T-helper 2 cell treated with Interferon-gamma antibody and Interleukin-4, amounts not matched to agents 5 μg/mL and 100 μg/mL, for 36 hours (primary cell): ENCODE results near the gene SYNE1.

ENCODE experiments used
- DNase-seq: peaks from one replicate; pipeline ENCODE4 v3.0.0; 2021; ENCODE audit warnings: low spot score
- H3K27ac Mint-ChIP-seq: one replicate; pipeline ENCODE4 v1.8.0; 2021; ENCODE audit warnings: mild to moderate bottlenecking, mixed read lengths
- H3K27me3 Mint-ChIP-seq: one replicate; pipeline ENCODE4 v1.8.0; 2021; ENCODE audit warnings: low read depth, mixed read lengths
- H3K36me3 Mint-ChIP-seq: one replicate; pipeline ENCODE4 v1.8.0; 2021; ENCODE audit warnings: low read depth, mixed read lengths
- H3K4me1 Mint-ChIP-seq: one replicate; pipeline ENCODE4 v1.8.0; 2021; ENCODE audit warnings: low read depth, mixed read lengths
- H3K4me3 Mint-ChIP-seq: one replicate; pipeline ENCODE4 v1.8.0; 2022; ENCODE audit warnings: mild to moderate bottlenecking, moderate library complexity, mixed read lengths
- H3K9me3 Mint-ChIP-seq: one replicate; pipeline ENCODE4 v1.8.0; 2021; ENCODE audit warnings: mixed read lengths

SYNE1 gene

DNA sequence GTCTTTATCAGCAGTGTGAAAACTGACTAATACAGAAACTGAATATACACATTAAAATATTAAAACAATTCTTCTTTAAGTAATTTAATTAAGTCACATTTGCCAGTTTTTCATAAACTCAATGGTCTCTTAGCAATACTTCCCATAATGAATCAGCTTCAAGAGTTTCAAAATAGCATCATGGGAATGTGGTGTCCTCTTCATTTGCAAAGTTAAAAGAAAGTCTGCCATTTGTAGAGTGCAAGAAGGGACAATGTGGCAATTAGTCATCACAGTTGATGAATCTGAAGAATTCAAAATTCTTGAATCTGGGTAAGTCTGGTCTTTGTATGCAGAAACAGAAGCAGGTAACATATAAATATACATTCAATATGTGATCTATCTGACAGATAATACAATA, 38.7 kb downstream of the SYNE1 start:
- H3K27me3 Mint-ChIP-seq, result no peaks in the 10 kb centered on the region
- no peaks in the 10 kb centered on the region for H3K36me3 Mint-ChIP-seq
- no peak overlapping the region for H3K27ac Mint-ChIP-seq
- no peak overlapping the region for H3K4me3 Mint-ChIP-seq
- no peak for DNase-seq
- no peaks in the 10 kb centered on the region for H3K9me3 Mint-ChIP-seq
- no peaks in the 10 kb centered on the region for H3K4me1 Mint-ChIP-seq

DNA sequence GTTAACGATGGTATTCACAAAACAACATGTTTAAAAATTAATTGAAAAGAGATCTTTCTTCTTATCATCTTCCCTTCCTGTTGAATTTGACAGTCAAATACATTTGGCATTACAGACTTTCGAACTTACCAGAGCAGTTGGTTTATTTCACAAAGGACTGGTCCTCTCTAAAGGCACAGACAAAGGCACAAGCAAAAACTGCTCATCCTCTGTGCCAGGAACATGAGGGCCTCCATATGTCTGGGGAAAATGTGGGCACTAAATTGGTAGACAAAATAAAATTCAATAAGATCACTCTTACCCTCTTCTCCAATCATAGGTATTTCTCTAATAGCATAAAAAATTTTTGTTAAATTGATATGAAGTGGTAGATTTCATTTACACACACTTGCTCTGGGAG, 40.4 kb downstream of the SYNE1 start:
- Mint-ChIP-seq H3K4me3 (no peak overlapping the region), H3K27ac (no peak overlapping the region), H3K36me3 (no peaks in the 10 kb centered on the region), H3K9me3 (no peaks in the 10 kb centered on the region), H3K4me1 (no peaks in the 10 kb centered on the region), H3K27me3 (no peaks in the 10 kb centered on the region)
- DNase-seq, result no peak

DNA sequence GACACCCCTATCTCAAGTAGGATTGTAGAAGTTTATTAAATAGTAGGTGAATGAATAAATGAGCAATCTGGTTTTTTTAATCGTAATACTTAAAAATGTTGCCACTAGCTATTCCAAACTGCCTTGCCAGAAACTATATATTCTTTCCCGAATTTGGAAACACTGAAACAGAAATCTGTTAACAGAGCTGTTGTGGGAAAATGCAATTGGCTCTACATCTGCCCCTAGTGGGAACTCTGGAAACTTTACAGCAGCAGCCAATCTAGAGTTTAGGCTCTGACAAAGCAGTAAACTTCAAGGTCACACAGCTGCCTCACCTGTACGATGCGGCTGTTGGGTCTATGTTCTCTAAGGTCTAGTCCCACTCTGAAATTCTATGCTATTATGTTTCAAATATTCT, 41.7 kb downstream of the SYNE1 start:
- H3K27ac Mint-ChIP-seq, result no peak overlapping the region
- H3K36me3 Mint-ChIP-seq, result no peaks in the 10 kb centered on the region
- no peaks in the 10 kb centered on the region for H3K4me1 Mint-ChIP-seq
- H3K9me3 Mint-ChIP-seq, result no peaks in the 10 kb centered on the region
- no peak overlapping the region for H3K4me3 Mint-ChIP-seq
- no peak for DNase-seq
- no peaks in the 10 kb centered on the region for H3K27me3 Mint-ChIP-seq

DNA sequence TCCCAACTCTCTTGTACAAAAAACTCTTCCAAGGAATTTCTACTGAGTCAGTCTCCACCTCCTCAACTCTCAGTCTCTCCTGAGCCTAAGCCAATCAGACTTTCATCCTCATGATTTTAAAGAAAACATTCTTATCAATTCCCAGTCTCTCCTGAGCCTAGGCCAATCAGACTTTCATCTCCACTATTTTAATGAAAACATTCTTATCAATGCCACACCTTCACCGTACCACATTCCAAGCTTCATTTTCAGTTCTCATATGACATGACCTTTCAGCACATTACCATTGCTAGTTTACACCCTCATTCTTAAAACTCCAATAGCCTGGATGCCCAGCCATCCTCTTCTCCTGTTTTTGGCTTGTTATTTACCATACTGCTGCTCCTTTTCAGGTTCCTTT, 42.5 kb downstream of the SYNE1 start:
- H3K4me1 Mint-ChIP-seq, result no peaks in the 10 kb centered on the region
- H3K27ac Mint-ChIP-seq, result no peak overlapping the region
- H3K9me3 Mint-ChIP-seq, result no peaks in the 10 kb centered on the region
- H3K4me3 Mint-ChIP-seq, result no peak overlapping the region
- no peaks in the 10 kb centered on the region for H3K27me3 Mint-ChIP-seq
- no peaks in the 10 kb centered on the region for H3K36me3 Mint-ChIP-seq
- no peak for DNase-seq

DNA sequence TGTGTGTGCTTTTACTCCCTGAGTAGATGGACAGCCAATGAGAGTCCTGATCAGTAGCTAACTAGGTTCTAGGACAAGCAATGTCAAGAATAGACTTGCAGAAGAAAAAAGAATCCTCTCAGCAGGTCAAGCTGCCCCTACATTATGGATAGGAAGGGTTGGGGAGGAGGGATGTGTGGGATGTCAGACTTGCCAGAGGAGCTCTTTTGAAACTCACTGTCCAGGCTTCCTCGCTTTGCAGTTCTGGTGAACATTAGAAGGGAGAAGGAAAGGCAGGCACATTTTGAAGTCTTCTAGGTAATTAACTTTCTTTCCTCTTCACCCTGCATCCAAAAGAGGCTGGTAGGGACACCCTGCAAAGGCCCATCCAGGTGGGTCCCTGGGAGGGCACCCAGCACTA, 48.7 kb downstream of the SYNE1 start:
- Mint-ChIP-seq H3K4me1 (no peaks in the 10 kb centered on the region), H3K36me3 (no peaks in the 10 kb centered on the region), H3K9me3 (no peaks in the 10 kb centered on the region), H3K4me3 (no peak overlapping the region), H3K27ac (no peak overlapping the region), H3K27me3 (no peaks in the 10 kb centered on the region)
- no peak for DNase-seq

DNA sequence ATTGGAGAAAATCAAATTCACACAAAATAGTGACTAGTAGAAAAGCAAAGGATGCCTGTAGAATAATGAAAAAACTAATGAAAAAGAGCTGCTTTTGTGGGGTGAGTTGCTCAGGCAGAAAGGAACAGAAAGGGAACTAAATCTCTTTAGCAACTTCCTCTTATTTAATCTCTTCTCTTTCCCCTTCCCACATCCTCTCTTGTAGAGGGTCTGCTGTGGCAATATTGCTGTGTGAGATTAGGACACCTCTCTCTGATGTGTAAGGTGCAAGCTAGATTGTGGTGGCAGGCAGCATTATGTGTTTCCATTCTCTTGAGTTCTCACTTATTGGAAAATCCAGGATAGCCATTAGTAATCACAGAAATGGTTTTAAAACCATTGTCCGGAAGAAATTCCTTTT, 49.7 kb downstream of the SYNE1 start:
- no peak for DNase-seq
- Mint-ChIP-seq H3K4me1 (no peaks in the 10 kb centered on the region), H3K9me3 (no peaks in the 10 kb centered on the region), H3K4me3 (no peak overlapping the region), H3K27me3 (no peaks in the 10 kb centered on the region), H3K36me3 (no peaks in the 10 kb centered on the region), H3K27ac (no peak overlapping the region)

DNA sequence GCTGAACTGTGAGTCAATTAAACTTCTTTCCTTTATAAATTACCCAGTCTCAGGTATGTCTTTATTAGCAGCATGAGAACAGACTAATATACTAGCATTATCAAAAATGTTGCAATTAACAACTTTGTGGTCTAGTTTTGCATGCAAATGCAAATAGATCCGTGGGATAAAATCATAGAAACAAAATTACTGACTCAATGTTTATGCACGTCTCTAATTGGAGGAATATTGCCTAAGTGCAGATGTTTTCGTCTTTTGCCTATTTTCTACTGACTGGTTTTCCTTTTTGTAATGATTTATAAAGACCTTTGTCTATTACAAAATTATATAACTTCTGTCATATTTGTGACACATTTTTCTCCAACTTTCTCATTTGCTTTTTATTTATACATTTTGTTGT, 51.9 kb downstream of the SYNE1 start:
- no peak overlapping the region for H3K27ac Mint-ChIP-seq
- no peak for DNase-seq
- H3K4me3 Mint-ChIP-seq, result no peak overlapping the region
- no peaks in the 10 kb centered on the region for H3K36me3 Mint-ChIP-seq
- no peaks in the 10 kb centered on the region for H3K4me1 Mint-ChIP-seq
- no peaks in the 10 kb centered on the region for H3K9me3 Mint-ChIP-seq
- no peaks in the 10 kb centered on the region for H3K27me3 Mint-ChIP-seq

DNA sequence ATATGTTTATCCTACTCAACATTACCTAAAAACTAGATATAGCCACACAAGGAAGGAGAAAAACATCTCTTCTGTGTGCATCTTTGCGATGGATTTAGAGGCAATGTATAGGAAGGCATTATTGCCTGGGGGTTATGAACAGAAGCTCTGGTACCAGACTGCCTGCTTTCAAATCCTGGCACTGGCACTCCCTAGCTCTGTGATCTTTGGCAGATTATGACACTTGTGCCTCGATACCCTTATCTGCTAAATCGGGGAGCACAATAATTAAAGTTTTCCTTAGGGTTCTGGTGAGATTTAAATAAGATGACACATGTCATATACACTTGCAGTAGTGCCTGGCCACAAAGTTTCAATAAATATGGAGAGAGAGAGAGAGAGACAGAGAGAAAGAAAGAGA, 53.3 kb downstream of the SYNE1 start:
- Mint-ChIP-seq H3K27ac (no peak overlapping the region), H3K9me3 (no peaks in the 10 kb centered on the region), H3K36me3 (no peaks in the 10 kb centered on the region)

DNA sequence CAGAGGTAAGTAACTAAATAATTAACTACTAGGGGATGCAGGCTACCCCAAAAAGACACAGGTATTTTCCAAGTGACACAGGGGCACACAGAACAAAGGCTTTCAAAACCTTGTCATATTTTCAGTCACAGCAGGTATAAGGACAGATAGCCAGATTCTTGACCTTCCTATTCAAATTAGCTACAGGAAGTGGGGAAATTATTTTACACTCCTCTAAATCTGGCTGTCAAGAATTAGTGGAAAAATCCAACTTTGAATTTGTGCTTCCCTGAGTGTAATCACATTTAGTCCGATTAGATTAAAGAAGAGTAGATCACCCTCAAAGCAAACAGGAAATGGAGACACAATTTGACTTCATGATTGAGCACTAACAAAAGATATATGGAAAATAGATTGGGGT, 60.6 kb downstream of the SYNE1 start:
- no peaks in the 10 kb centered on the region for H3K4me1 Mint-ChIP-seq

More for the DNA sequence above, 53.3 kb downstream of the SYNE1 start:
- DNase-seq, result no peak
- Mint-ChIP-seq H3K27me3 (no peaks in the 10 kb centered on the region), H3K4me3 (no peak overlapping the region), H3K4me1 (no peaks in the 10 kb centered on the region)

DNA sequence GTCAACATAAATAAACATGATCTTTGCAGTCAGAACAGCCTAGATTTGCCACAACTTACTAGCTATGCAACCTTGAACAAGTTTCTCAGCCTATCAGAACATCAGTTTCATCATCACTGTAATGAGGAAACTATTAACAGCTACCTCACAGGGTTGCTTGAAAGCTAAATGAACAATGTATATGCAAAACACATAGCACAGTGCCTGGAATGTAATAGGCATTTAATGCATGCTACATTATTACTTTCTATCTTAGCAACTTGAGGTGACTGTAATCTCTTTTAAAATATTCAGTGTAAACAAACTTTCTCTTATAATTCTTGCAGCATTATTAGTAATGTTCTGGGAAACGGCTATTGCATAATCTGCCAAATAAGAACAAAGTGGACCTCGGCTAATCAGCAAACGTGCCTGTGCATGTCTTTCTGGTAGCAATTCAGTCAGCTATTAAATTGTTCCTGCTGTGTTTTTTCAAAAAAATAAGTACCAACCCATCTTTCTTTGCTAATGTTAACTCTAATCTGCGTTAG, 61.5 kb downstream of the SYNE1 start:
- Mint-ChIP-seq H3K9me3 (no peaks in the 10 kb centered on the region), H3K4me3 (no peak overlapping the region)
- DNase-seq, result no peak

More for the DNA sequence above, 60.6 kb downstream of the SYNE1 start:
- no peaks in the 10 kb centered on the region for H3K27me3 Mint-ChIP-seq
- DNase-seq, result no peak
- no peak overlapping the region for H3K27ac Mint-ChIP-seq
- H3K4me3 Mint-ChIP-seq, result no peak overlapping the region
- no peaks in the 10 kb centered on the region for H3K36me3 Mint-ChIP-seq
- H3K9me3 Mint-ChIP-seq, result no peaks in the 10 kb centered on the region

DNA sequence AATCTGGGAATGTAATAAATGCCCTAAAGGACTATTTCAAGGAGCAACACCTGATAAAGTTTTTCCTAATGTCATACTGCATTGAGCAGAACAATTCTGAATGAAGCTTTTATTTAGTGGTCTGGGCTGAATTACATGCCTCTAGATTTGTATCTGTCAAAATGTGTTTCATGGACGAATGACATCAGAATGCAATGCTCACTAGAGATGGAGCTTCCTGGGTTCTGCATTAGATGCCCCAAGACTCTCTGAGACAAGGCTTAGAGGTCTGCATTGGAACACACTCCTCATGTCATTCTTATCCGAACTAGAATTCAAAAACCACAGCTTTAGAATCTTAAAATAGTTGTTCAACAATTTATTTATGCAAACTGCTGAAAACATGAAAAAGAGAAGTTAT, 62.0 kb downstream of the SYNE1 start:
- DNase-seq, result no peak
- Mint-ChIP-seq H3K27ac (no peak overlapping the region), H3K4me3 (no peak overlapping the region), H3K9me3 (no peaks in the 10 kb centered on the region), H3K36me3 (no peaks in the 10 kb centered on the region), H3K27me3 (no peaks in the 10 kb centered on the region), H3K4me1 (no peaks in the 10 kb centered on the region)

More for the DNA sequence above, 61.5 kb downstream of the SYNE1 start:
- Mint-ChIP-seq H3K27me3 (no peaks in the 10 kb centered on the region), H3K36me3 (no peaks in the 10 kb centered on the region), H3K4me1 (no peaks in the 10 kb centered on the region), H3K27ac (no peak overlapping the region)

DNA sequence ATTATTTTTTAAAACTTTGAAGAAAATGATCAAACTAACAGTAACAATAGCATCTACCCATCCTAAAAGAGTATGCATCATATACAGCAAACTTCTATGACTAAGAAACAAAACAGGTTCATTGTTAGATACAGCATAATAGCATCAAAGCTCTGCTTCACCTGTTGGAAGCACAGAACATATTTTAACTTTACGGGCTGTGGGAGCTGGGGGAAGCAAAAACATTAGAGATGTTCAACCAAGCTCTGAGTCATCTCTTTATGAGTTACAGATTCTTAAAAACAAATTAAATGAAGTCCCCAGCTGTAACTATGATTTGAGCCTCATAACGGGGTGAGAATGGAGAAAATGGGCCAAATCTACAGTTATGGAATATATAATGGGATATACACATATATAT, 63.4 kb downstream of the SYNE1 start:
- Mint-ChIP-seq H3K27ac (no peak overlapping the region), H3K27me3 (no peaks in the 10 kb centered on the region), H3K4me3 (no peak overlapping the region), H3K4me1 (no peaks in the 10 kb centered on the region), H3K36me3 (no peaks in the 10 kb centered on the region), H3K9me3 (no peaks in the 10 kb centered on the region)
- DNase-seq, result no peak

DNA sequence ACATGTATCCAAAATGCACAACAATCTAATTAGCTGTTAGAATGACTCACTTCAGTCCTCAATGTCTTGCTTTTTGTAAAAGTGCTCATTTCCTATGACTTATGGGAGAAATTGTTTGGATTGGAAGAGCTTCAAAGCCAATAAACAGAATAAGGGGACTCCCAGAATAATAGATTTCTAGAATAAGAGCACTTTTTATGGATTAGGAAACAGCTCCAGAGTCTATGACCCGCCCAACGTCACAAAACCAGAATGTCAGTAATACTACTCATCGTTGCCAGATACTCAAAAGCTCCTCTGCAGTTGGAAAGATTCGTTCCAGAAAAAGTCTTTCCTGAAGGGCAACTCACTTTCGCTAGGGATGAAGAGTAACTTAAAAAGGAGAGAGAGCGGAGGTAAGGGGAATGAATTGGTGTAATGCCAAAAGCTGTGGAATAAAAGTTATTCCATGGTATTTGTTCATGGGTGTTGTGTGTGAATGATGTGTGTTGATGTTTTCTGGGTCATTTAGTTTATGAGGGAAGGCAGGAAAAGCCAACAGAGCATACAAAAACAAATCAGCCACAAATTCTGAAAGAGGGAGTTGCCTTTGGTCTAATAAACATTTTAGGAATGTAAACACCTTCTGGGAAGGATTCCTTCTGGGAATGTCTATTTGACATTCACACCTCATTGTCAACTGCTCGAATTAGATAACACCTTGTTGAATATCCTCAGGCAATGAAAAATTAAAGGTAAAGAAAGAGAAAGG, 64.6 kb downstream of the SYNE1 start:
- no peaks in the 10 kb centered on the region for H3K36me3 Mint-ChIP-seq
- H3K9me3 Mint-ChIP-seq, result no peaks in the 10 kb centered on the region
- H3K27ac Mint-ChIP-seq, result no peak overlapping the region
- no peaks in the 10 kb centered on the region for H3K4me1 Mint-ChIP-seq
- DNase-seq, result no peak
- no peak overlapping the region for H3K4me3 Mint-ChIP-seq
- H3K27me3 Mint-ChIP-seq, result no peaks in the 10 kb centered on the region

DNA sequence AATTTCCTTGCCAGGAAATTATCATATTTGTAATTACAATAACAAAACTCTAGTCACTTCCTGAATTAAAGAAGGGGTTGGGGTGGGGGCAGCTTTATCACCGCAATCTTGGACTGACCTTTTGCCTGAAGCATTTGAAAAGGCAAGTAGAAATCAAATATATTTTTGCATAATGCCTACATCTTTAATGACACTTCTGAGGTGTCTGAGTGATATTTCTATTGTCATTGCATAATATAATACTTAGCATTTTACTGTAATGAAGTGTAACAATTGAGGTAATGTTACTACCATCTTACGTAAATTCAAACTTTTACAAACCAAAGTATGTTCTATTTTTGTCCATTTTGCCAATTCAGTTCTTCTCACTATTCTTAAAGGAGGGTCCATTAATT, 65.2 kb downstream of the SYNE1 start:
- Mint-ChIP-seq H3K9me3 (no peaks in the 10 kb centered on the region), H3K36me3 (no peaks in the 10 kb centered on the region), H3K27me3 (no peaks in the 10 kb centered on the region), H3K27ac (no peak overlapping the region), H3K4me1 (no peaks in the 10 kb centered on the region), H3K4me3 (no peak overlapping the region)
- no peak for DNase-seq

DNA sequence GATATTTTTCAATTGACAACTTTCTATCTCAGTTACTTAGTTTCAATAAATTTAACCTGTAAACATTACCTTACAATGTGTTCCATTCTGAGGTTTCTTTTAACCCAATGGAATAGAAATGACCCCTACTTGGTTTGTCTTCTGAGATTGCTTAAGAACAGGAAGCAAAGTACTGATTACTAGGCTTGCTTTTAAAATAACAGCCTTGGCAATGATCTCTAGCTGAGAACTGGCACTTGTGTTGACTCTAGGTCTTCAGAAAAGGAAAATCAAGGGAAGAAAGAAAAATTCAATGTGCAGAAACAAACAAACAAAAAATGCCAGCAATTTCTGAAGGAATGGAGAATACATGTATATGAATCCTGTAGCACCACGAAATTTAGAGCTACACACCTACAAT, 66.1 kb downstream of the SYNE1 start:
- H3K27ac Mint-ChIP-seq, result no peak overlapping the region
- no peak for DNase-seq
- H3K36me3 Mint-ChIP-seq, result no peaks in the 10 kb centered on the region
- no peaks in the 10 kb centered on the region for H3K4me1 Mint-ChIP-seq
- H3K27me3 Mint-ChIP-seq, result no peaks in the 10 kb centered on the region
- H3K4me3 Mint-ChIP-seq, result no peak overlapping the region
- no peaks in the 10 kb centered on the region for H3K9me3 Mint-ChIP-seq
